Gastrocnemius medialis (tissue), 4 donors: Measurements from ENCODE around the gene ITPR1.

Experiments used
- POLR2A ChIP-seq, 2 donors: fragments of 450-650 bp; IDR thresholded peaks; one replicate each; pipeline ENCODE4 v1.6.1; 2017; ENCODE audit warnings: antibody characterized with exemption in 2 of 2, mild to moderate bottlenecking in 2 of 2, moderate library complexity in 2 of 2
- TF ChIP-seq, protein P1 (sequence below), 5 experiments: fragments of 450-650 bp in 3 of 5; fragments of 200-600 bp in 2 of 5; sonication (generic) in 2 of 5; IDR thresholded peaks in 4 of 5; conservative IDR thresholded peaks in 1 of 5; 1 replicate in 4 of 5; 2 replicates in 1 of 5; pipeline ENCODE4 v1.5.1; 2016 to 2019; ENCODE audit warnings: antibody characterized with exemption in 5 of 5, mild to moderate bottlenecking in 3 of 5, moderate library complexity in 3 of 5

DNA sequence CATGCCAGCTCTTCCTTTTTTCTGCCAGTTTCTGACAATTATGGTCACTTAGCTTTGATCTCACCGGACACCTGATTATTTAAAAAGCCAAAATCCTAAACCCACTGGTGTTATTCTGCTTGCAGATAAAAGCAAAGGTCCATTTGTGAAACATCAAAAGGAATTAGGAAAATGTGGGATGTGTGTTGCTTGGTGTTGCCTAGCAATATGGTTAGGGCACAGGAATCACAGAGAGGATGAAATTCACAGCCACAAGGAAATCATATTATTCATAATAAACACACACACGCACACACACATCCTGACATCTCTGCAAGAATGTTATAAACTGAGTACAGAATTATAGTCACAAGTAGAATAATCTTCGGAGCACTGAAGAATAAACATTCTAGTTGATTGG, 396.7 kb downstream of the ITPR1 start:
- TF ChIP-seq, protein P1, sequence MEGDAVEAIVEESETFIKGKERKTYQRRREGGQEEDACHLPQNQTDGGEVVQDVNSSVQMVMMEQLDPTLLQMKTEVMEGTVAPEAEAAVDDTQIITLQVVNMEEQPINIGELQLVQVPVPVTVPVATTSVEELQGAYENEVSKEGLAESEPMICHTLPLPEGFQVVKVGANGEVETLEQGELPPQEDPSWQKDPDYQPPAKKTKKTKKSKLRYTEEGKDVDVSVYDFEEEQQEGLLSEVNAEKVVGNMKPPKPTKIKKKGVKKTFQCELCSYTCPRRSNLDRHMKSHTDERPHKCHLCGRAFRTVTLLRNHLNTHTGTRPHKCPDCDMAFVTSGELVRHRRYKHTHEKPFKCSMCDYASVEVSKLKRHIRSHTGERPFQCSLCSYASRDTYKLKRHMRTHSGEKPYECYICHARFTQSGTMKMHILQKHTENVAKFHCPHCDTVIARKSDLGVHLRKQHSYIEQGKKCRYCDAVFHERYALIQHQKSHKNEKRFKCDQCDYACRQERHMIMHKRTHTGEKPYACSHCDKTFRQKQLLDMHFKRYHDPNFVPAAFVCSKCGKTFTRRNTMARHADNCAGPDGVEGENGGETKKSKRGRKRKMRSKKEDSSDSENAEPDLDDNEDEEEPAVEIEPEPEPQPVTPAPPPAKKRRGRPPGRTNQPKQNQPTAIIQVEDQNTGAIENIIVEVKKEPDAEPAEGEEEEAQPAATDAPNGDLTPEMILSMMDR (IDR thresholded peaks at IDR 0.05 in 4 of 5, conservative IDR thresholded peaks at IDR 0.05 in 1 of 5): no peak
- TF ChIP-seq POLR2A (IDR thresholded peaks at IDR 0.05): no peak
